Calu3 (cell line): ENCODE data around the gene PTPN18. TPM values are rescaled to one million over a fixed set of nuclear protein-coding genes. Genes with fewer than 3 reads are reported as not detected.

Source experiments
- BruUV-seq: library from RNA; stranded (reverse); fragments of 400-500 nt; replicated peaks from 2 replicates; lab custom pipeline; 2021; lab: Mats Ljungman, UMichigan
- CTCF ChIA-PET: fragments of 300-600 bp; sonication (Branson Sonifier 250); formaldehyde crosslinking; loops from one replicate; lab custom pipeline; 2022; ENCODE audit warnings: antibody characterized with exemption; lab: Charles Lee
- DNase-seq: peaks from one replicate; pipeline ENCODE4 v3.0.0; 2022
- H3K27ac Mint-ChIP-seq: one replicate; pipeline ENCODE4 v1.8.0; 2022; ENCODE audit warnings: mixed read lengths; ENCODE audit not compliant: unreplicated experiment
- H3K27me3 Mint-ChIP-seq: one replicate; pipeline ENCODE4 v1.8.0; 2022; ENCODE audit warnings: mixed read lengths; ENCODE audit not compliant: unreplicated experiment
- H3K36me3 Mint-ChIP-seq: one replicate; pipeline ENCODE4 v1.8.0; 2022; ENCODE audit warnings: mild to moderate bottlenecking, moderate library complexity, mixed read lengths; ENCODE audit not compliant: insufficient read depth, unreplicated experiment
- H3K4me1 Mint-ChIP-seq: one replicate; pipeline ENCODE4 v1.8.0; 2022; ENCODE audit warnings: mild to moderate bottlenecking, low read depth, mixed read lengths; ENCODE audit not compliant: unreplicated experiment
- H3K4me3 Mint-ChIP-seq: one replicate; pipeline ENCODE4 v1.8.0; 2022; ENCODE audit warnings: mild to moderate bottlenecking, low read depth, moderate library complexity, mixed read lengths; ENCODE audit not compliant: unreplicated experiment
- H3K9me3 Mint-ChIP-seq: one replicate; pipeline ENCODE4 v1.8.0; 2022; ENCODE audit warnings: low read depth, mixed read lengths; ENCODE audit not compliant: unreplicated experiment
- intact Hi-C: fragments of 100-400 bp; cut with micrococcal nuclease; formaldehyde crosslinking; loops from one replicate; pipeline ENCODE4 v1.10.0; 2022; ENCODE audit not compliant: unreplicated experiment
- total RNA-seq: library from RNA; stranded (reverse); gene quantifications from 2 replicates; pipeline ENCODE4 v1.2.3, GENCODE V29; 2022
- TF ChIP-seq, protein P1 (sequence below): fragments of 200-600 bp; IDR thresholded peaks from one replicate; pipeline ENCODE4 v1.8.0; 2022; ENCODE audit warnings: antibody characterized with exemption; ENCODE audit not compliant: unreplicated experiment

PTPN18 gene
- total RNA-seq, 1 experiment from 2014 or later, result 66.0 TPM

DNA sequence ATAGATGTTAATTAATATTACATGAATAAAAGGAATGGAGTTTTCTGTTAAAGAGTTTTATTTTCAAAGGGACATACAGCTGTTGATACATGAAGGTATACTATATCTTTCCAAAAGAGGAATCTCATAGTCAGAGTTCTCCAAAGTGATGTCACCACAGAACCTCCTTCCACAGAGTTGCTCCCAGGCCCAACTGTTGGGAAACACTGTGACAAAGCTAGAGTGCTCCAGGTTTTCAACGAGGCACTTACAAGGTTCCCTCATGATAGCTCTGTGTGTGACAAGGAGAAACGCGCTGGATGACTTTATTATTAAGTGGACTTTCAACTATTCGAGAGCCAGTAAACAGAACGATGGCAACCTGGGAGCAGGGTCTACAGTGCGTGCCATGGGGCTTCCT is 33.5 kb downstream of the PTPN18 start:
- BruUV-seq, result no TSS peak
- TF ChIP-seq, protein P1, sequence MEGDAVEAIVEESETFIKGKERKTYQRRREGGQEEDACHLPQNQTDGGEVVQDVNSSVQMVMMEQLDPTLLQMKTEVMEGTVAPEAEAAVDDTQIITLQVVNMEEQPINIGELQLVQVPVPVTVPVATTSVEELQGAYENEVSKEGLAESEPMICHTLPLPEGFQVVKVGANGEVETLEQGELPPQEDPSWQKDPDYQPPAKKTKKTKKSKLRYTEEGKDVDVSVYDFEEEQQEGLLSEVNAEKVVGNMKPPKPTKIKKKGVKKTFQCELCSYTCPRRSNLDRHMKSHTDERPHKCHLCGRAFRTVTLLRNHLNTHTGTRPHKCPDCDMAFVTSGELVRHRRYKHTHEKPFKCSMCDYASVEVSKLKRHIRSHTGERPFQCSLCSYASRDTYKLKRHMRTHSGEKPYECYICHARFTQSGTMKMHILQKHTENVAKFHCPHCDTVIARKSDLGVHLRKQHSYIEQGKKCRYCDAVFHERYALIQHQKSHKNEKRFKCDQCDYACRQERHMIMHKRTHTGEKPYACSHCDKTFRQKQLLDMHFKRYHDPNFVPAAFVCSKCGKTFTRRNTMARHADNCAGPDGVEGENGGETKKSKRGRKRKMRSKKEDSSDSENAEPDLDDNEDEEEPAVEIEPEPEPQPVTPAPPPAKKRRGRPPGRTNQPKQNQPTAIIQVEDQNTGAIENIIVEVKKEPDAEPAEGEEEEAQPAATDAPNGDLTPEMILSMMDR, result no peak
- H3K27me3 Mint-ChIP-seq, result no peaks in the 10 kb centered on the region
- DNase-seq, result no peak
- CTCF ChIA-PET, result interaction anchor here (1.1 kb wide), 1 partner anchor 47 kb away, joined by 3 read pairs; the partner anchor contains the start of gene IMP4
- H3K4me3 Mint-ChIP-seq, result no peak overlapping the region
- no peaks in the 10 kb centered on the region for H3K9me3 Mint-ChIP-seq
- H3K4me1 Mint-ChIP-seq, result peaks cover 8% of the 10 kb centered on the region
- no peak overlapping the region for H3K27ac Mint-ChIP-seq
- H3K36me3 Mint-ChIP-seq, result peaks cover 19% of the 10 kb centered on the region
- intact Hi-C loops, result no loop called here

DNA sequence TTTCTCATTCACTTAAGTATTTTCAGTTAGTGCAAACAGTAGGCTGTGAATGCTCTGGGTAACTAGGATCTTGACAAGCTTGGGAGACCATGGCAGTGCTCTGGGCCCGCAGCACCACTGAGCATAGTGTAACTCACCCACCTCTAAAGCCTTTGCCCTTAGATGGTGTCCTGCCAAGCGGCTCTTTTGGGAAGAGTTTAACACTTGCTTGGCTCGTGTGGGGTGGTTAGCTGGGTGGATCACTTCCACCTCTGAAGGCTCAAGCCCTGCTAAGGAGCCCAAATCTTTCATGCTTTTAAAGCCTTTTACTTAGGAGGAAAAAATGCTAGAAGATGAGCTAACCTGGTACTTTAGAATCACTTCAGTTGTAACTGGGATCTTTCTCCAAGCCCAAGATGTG is 33.9 kb downstream of the PTPN18 start:
- Mint-ChIP-seq H3K27me3 (no peaks in the 10 kb centered on the region), H3K9me3 (no peaks in the 10 kb centered on the region), H3K36me3 (peaks cover 19% of the 10 kb centered on the region), H3K27ac (no peak overlapping the region), H3K4me3 (no peak overlapping the region), H3K4me1 (peaks cover 8% of the 10 kb centered on the region)
- no TSS peak for BruUV-seq
- no peak for DNase-seq
- intact Hi-C loops, result no loop called here
- CTCF ChIA-PET, result interaction anchor here (1.1 kb wide), 1 partner anchor 47 kb away, joined by 3 read pairs; the partner anchor contains the start of gene IMP4
- TF ChIP-seq, protein P1, result no peak

DNA sequence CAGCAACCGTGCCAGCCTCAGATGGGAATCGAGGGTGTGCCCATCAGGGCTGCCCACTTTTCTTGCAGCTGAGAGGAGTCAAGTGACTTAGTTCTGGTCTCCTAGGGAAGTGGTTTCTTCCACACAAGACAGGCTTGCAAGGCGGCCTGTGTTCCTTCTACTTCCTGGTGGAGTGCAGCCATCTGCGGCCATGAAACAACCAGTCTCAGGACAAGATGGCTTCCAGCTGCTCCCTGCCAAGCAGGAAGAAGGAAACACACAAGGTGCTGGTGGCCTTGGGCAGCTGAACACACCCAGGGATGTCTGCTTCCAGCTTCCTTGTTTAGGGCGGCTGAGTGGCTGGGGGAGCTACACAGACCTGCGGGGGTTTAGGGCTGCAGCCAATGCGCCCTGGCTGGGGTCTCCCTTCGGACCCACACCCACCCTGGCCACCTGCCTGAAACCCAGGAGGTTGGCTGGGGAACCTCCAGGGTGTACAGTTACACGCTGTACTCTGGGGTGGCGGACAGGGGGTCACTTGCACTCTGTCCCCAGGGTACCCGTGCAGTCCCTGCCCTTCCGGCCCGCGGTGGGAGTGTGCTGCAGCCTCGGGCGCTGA is 34.7 kb downstream of the PTPN18 start:
- BruUV-seq, result no TSS peak
- TF ChIP-seq, protein P1, result no peak
- no peaks in the 10 kb centered on the region for H3K9me3 Mint-ChIP-seq
- H3K4me3 Mint-ChIP-seq, result peak overlapping the region; percentile 70
- H3K27ac Mint-ChIP-seq, result peak overlapping the region; percentile 57
- peak; percentile 35 for DNase-seq
- peaks cover 19% of the 10 kb centered on the region for H3K36me3 Mint-ChIP-seq
- H3K27me3 Mint-ChIP-seq, result no peaks in the 10 kb centered on the region
- CTCF ChIA-PET, result interaction anchor here (1.1 kb wide), 2 partner anchors 12 to 48 kb away, joined by 3 read pairs; partner anchors contain the start of gene IMP4
- intact Hi-C loops, result no loop called here
- H3K4me1 Mint-ChIP-seq, result peaks cover 8% of the 10 kb centered on the region

DNA sequence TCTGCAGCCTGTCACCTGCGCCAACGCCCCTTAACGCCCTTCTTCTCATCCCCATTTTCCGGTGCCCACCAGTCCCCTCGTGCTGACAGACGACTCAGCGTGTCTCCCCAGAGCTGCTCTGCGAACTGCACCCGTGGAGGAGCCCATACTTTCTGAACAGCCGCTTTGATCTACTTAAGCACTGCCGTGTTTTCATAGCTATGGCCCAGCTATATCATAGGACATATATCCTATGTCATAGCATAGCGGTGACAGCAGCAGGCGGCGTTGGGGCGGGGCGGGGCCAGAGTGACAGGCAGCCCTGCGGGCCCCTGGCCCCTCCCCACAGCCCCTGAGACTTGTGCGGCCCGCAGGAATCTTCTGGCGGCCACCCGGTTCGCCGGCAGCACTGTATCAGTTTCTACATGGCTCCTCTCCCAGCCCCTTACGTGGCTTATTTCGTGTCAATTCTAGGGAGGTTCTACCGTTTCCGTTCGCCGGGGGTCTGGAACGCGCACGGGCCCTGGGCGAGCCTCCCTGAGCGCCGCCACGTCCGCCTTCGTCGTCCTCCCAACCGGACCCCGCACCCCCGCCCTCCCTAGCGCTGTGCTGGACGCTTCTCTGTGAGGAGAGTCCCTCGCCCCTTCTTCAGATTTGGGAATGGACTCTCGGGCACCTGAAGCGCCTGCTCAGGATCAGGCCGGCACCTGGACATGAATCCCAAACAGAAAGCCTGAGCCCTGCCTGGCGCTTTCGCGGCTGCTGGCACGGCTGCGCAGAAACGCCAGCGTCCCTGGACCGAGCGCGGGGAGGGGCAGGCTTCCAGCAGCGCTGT is 35.4 kb downstream of the PTPN18 start:
- Mint-ChIP-seq H3K9me3 (no peaks in the 10 kb centered on the region), H3K4me3 (peak overlapping the region; percentile 70), H3K36me3 (peaks cover 19% of the 10 kb centered on the region), H3K27me3 (no peaks in the 10 kb centered on the region), H3K4me1 (peaks cover 8% of the 10 kb centered on the region), H3K27ac (peak overlapping the region; percentile 57)
- intact Hi-C loops, result no loop called here
- no TSS peak for BruUV-seq
- TF ChIP-seq, protein P1, result no peak
- peak; percentile 81 for DNase-seq
- CTCF ChIA-PET, result interaction anchor here (1.1 kb wide), 1 partner anchor 13 kb away, joined by 3 read pairs; no protein-coding TSS in a partner anchor
